Measurements from ENCODE around the gene SYNE1. TPM values are rescaled to one million over a fixed set of nuclear protein-coding genes. Genes with fewer than 3 reads are reported as not detected.

SYNE1 gene
- total and polyA plus RNA-seq, 2 of the 8 experiments (the other 6 are each of a cell fraction or from before 2014, with no cell fraction given), result 2.8 to 5.5 TPM

DNA sequence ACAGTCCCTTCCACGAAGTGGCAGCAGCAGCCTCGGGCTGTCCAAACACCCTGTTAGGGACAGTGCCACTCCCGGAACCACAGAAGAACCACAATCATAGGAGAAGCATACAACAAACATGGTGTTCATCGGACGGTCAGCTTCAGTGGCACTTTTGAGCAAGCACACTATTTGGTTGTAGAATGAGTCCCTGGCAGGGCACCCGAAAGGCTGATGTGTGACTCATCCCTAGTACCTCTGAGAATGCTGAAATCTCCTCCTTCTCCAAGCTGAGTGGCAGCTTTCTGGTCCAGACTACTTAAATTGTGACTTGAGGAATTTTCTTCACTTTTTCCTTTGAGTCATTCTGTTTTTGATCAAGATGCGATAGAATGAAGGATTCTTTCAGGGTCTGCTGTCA lies 547.2 kb downstream of the SYNE1 start:
- CTCF ChIA-PET (ENCODE audit: partially characterized antibody), result no interaction called here
- H3K9ac ChIP-seq (replicated peaks in 1 of 4; ENCODE audit: extremely low read depth in 1 of 4, low read depth in 3 of 4, low read length in 3 of 4), result no peak overlapping the region
- no peak overlapping the region for H2BK5ac ChIP-seq (ENCODE audit: low read depth, low read length)
- no peak overlapping the region for H2BK20ac ChIP-seq (ENCODE audit: low read length)
- H3K4me1 ChIP-seq (replicated peaks in 1 of 4; ENCODE audit: control insufficient read depth in 3 of 4, insufficient read depth in 4 of 4, low read length in 3 of 4), result peaks cover 0 to 4% (median 0%) of the 10 kb centered on the region in 4 experiments; a peak in 1 of 7 replicates
- H3K4me3 ChIP-seq (ENCODE audit: extremely low read depth in 1 of 4, insufficient read depth in 2 of 4, low read depth in 3 of 4, low read length in 4 of 4), result no peak overlapping the region
- TF ChIP-seq GTF2F1 (IDR thresholded peaks at IDR 0.05; ENCODE audit: borderline replicate concordance, low read depth, low read length) (no peak), NANOG (IDR thresholded peaks at IDR 0.05; ENCODE audit: insufficient read depth, low read depth, low read length, poor library complexity, severe bottlenecking) (no peak), CBX8 (IDR thresholded peaks at IDR 0.05; ENCODE audit: borderline replicate concordance, low read depth, low read length) (no peak), TEAD4 (IDR thresholded peaks at IDR 0.05; ENCODE audit: low read depth, low read length) (no peak), YY1 (IDR thresholded peaks at IDR 0.05; ENCODE audit: low read depth, low read length) (no peak), EZH2 (IDR thresholded peaks at IDR 0.05; ENCODE audit: low read depth, low read length, severe bottlenecking) (no peak), SIN3A (conservative IDR thresholded peaks at IDR 0.05 in 1 of 2, IDR thresholded peaks at IDR 0.05 in 1 of 2; ENCODE audit: low read depth in 1 of 2, low read length in 2 of 2) (no peak), RBBP5 (IDR thresholded peaks at IDR 0.05; ENCODE audit: borderline replicate concordance, low read depth, low read length) (no peak), TCF12 (IDR thresholded peaks at IDR 0.05; ENCODE audit: low read depth, low read length) (no peak), CHD1 (IDR thresholded peaks at IDR 0.05; ENCODE audit: low read depth, low read length) (no peak), POLR2A (IDR thresholded peaks at IDR 0.05; ENCODE audit: control extremely low read depth in 1 of 2, low read depth in 2 of 2, low read length in 2 of 2) (no peak), EGR1 (IDR thresholded peaks at IDR 0.05; ENCODE audit: borderline replicate concordance, low read depth, low read length) (no peak)
- TF ChIP-seq, protein P1, sequence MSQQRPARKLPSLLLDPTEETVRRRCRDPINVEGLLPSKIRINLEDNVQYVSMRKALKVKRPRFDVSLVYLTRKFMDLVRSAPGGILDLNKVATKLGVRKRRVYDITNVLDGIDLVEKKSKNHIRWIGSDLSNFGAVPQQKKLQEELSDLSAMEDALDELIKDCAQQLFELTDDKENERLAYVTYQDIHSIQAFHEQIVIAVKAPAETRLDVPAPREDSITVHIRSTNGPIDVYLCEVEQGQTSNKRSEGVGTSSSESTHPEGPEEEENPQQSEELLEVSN (IDR thresholded peaks at IDR 0.05), result no peak
- H3K36me3 ChIP-seq (ENCODE audit: control insufficient read depth in 2 of 4, insufficient read depth in 4 of 4, low read length in 3 of 4), result no peaks in the 10 kb centered on the region
- H3K9me3 ChIP-seq (ENCODE audit: insufficient read depth in 2 of 2, low read depth in 1 of 2, low read length in 1 of 2), result no peaks in the 10 kb centered on the region
- no peak overlapping the region for H4K8ac ChIP-seq (ENCODE audit: extremely low read depth, insufficient read depth, low read length)
- H2BK12ac ChIP-seq (ENCODE audit: low read depth, low read length), result no peak overlapping the region
- FAIRE-seq (no peak), DNase-seq (ENCODE audit: low read depth in 1 of 2, low spot score in 2 of 2) (no peak)
- no peak overlapping the region for H3K14ac ChIP-seq (ENCODE audit: insufficient read length)
- no peak overlapping the region for H3K23ac ChIP-seq (ENCODE audit: insufficient read length)
- no peaks in the 10 kb centered on the region for H3K27me3 ChIP-seq (replicated peaks in 1 of 4; ENCODE audit: control insufficient read depth in 3 of 4, extremely low read depth in 1 of 4, insufficient read depth in 3 of 4, low read length in 3 of 4)
- H3K4me2 ChIP-seq (ENCODE audit: insufficient read depth in 1 of 2, low read depth in 2 of 2, low read length in 2 of 2), result no peak overlapping the region
- no peaks in the 10 kb centered on the region for H3K79me1 ChIP-seq (ENCODE audit: low read depth, low read length)
- no peak overlapping the region for H3K4ac ChIP-seq (replicated peaks; ENCODE audit: insufficient read length, low read depth, low read length)
- no peak overlapping the region for H4K5ac ChIP-seq (ENCODE audit: insufficient read length, low read depth, low read length)
- H4K20me1 ChIP-seq (replicated peaks in 1 of 2; ENCODE audit: control insufficient read depth in 1 of 2, insufficient read depth in 2 of 2, low read length in 2 of 2), result no peaks in the 10 kb centered on the region
- H2AFZ ChIP-seq (ENCODE audit: low read length), result no peak overlapping the region
- H3K56ac ChIP-seq (replicated peaks; ENCODE audit: insufficient read length, low read depth, low read length), result no peak overlapping the region
- H3K23me2 ChIP-seq (ENCODE audit: low read depth, low read length), result no peaks in the 10 kb centered on the region
- H4K91ac ChIP-seq (replicated peaks; ENCODE audit: insufficient read length, low read length), result no peak overlapping the region
- no peak overlapping the region for H2AK5ac ChIP-seq (ENCODE audit: low read depth, low read length)
- H2BK15ac ChIP-seq (ENCODE audit: low read length), result no peak overlapping the region
- no peak overlapping the region for H3K27ac ChIP-seq (ENCODE audit: low read depth, low read length)
- no peaks in the 10 kb centered on the region for H3K79me2 ChIP-seq (ENCODE audit: control insufficient read depth in 1 of 2, insufficient read depth in 2 of 2, low read length in 2 of 2)
- WGBS, 2 experiments (ENCODE audit: extremely low coverage in 1 of 2, insufficient coverage in 1 of 2, insufficient read length in 1 of 2, insufficient replicate concordance in 2 of 2, low coverage in 1 of 2, low lambda C conversion rate in 2 of 2, missing lambda C conversion rate in 1 of 2), result 91% methylated on average over 7 of the region's 7 CpGs; no CpG with 5 or more reads in 1 of the 2 experiments
- H2BK120ac ChIP-seq (replicated peaks; ENCODE audit: low read depth, low read length), result no peak overlapping the region
- no peak overlapping the region for H3K18ac ChIP-seq (ENCODE audit: extremely low read depth, low read length)
- POLR2A ChIA-PET (ENCODE audit: partially characterized antibody), result no interaction called here

Measured in H1 (cell line).